ENCODE measurements around the gene RAB8B.
A peak's percentile ranks its signal among the peaks of the same experiment; 100 is the strongest.

The RAB8B gene

DNA sequence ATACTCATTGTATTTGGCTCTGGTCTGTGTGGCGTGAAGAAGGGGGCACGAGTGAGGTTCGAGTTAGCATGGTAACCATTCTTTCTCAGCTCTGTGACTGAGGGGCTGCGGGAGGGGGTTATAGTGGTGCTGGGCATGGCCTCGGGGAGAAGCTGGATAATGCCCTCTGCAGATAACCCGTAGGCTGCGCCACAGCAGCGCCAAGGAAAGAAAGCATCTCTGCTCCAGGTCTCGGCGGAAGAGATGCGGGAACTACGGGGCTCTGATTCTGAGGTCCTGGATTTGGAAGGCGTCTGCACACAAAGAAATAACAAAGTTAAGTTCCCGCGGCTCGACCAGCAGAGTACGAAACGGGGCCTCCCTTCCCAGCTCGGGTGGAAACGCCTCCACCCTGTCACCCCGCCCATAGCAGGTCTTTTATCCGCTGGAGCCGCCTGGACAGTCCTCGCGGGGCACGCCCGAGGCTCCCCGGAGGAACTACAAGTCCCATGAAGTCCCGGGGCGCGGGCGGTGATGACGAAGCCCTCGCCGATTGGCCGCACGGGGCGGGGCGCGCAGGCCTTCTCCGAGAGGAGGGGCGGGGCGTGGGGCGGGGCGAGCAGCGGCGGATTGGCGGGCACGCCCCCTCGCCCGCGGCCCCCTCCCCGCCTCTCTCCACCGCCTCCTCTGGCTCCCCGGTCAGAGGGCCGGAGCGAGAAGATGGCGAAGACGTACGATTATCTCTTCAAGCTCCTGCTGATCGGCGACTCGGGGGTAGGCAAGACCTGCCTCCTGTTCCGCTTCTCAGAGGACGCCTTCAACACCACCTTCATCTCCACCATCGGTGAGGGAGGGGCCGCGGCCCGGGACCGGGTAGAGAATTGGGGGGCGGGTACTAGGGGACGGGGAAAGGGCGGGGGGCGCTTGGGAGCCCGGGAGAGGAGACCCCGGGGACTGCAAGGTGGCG lies at the start of gene RAB8B:
Gene RAB8B, plus strand, starts transcription at position 681 of the 946 bp plus-strand sequence. Its CDS starts 19 bp downstream, at position 700.
- peak; percentile 49 to 85 for DNase-seq

DNA sequence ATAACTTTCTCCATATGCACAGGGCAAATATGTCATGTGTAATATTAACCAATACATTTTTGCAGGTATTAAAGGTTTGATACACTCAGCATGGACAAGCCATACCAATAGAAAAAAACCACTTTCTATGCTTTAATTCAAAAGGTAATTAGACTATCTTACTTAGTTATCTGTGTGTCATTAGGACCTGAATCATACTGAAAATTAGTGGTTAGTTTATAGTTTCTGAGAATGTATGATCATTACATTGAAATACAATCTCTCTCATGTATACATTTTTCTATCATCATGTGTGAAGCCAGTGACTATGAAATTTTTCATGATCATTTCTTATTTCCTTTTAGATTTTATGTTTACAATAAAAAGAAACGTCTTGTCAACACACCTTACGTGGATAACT lies 48.5 kb upstream of the RAB8B start:
- no peak for DNase-seq

DNA sequence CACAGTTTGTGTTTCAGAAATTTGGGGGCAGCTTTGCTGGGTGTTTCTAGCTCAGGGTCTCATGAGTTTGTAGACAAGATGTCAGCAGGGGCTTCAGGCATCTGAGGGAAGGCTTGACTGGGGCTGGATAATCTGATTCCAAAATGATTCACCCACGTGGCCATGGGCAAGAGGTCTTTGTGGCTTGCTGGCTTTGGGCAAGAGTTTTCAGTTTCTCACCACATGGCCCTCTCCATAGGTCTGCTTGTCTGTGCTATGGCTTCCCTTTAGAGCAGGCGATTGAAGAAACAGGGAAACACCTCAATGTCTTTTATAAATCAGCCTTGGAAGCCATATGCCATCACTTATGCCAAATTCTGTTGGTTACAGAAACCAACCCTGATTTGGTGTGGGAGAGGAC lies 44.0 kb upstream of the RAB8B start:
- DNase-seq = no peak

DNA sequence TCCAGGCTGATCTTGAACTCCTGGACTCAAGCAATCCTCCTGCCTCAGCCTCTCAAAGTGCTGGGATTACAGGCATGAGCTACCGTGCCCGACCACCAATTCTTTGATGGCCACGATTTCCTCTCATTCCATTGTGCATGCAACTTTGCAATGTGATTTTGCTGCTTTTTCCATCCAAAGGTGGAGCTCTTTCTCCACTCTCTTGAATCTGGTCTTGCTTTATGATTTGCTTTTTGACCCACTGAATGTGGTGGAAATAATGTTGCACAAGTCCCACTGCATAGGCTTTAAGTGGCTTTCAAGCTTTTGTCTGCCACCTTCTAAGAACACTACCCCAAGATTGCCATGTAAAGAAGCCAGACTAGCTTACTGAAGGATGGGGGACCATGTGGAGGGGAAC lies 42.7 kb upstream of the RAB8B start:
- DNase-seq = no peak

DNA sequence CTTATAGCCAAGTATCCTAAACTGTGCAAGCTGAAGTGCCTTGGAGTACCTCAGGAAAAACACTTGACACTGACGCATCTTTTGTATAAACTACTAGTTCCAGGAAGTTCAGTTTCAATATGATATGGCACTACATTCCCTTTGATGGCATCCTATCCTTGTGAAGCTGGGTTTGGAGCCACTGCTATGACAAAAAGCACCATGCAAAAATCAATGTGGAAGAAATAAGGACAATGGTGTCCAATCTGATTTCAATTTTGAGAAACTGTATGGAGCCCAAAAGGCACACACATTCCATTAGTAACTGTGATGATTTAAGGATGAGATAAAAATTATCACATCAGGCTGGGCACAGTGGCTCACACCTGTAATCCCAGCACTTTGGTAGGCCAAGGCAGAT lies 37.7 kb upstream of the RAB8B start:
- no peak for DNase-seq

DNA sequence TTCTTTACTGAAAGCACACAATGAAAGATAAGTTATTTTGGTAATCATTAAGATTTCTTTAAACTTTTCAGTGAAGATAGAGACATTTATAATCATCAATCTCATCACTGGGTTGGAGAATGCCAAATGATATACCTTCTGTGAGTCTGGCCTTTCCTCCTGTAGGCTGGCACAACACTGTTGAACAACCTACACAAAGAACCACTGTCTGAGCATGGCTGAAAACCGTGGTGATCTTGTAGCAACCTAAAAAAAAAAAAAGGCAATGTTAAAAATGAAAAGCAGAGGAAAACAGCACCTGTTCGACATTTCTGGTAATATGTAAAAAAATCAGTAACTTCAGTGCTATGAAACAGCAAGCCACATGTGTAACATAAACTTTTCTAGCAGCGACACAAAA lies 33.9 kb upstream of the RAB8B start:
- no peak for DNase-seq

DNA sequence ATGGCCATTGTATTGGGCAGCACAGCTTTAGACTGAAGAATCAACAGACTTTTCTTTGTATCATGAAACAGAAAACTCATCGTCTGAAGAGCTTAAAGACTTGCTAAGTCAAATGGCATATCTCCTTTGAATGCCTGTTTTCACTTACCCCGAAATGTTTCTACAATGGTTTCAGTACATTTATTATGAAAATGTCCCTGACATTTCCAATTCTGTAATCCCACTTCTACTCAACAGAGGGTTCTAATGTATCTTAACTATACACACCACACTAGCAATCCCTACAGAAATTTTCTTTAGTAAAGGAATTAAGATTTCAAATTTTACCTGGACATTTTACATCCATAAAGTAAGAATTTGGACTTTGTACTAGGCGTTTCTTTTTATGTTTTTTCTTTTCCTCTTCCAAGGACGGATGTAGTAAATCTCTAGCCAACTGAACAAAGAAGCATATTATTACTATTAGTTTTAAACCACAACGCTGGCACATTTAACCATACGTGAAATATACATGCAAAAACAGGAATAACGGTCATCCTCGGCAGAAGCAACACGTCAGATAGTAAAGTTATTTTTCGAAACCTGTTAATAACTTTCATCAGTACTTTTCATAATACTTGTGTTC lies 33.2 kb upstream of the RAB8B start:
- DNase-seq = no peak

DNA sequence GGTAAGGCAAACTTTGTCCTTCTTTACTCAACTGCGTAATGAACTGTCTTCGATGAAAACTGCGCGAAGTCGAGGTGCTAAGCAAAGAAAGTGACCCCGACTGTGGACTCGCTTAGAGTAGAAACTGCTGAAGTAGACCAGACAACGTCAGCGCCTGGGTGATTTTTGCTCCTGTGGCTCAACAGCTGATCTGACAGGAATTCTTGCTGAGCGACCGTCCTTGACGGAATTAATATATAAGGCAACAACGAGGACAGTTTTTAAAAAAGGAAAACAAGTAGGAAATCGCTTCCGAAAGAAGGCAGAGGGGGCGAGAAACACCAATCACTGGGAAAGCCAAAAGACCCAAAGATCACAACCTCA lies 32.7 kb upstream of the RAB8B start:
- DNase-seq = no peak

DNA sequence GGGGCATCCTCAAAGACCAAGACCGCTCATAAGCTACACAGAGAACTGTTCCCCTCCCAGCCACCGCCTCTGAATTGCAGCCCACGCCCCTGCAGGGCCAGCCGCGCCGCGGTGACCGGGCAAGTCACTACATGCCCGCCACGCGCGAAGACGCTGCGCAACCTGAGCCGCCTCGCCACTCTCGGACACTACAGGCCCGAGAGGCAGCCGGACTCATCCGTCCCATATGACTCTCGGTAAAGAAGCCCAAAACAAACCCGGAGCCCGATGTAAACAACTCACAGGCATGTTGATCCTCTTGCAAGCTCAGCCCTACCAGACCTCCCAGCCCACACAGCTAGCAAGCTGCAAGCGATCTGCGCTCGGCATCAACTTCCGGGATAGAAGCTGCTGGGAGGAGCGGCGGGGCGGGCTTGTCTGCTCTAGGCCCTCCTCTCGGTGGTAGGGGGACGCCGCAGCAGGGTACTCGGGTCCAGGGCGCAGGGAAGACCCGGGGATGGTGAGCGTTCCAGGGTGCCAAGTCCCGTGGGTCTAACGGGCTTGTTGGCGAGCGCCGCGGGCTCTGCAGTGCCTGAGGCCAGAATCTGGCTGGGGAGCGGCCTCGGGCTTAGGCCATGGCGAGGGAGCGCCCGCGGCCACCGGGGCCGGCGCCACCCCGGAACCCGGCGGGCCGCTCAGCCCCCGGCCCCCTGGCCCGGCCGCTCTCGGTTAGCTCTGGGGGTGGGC lies 32.1 kb upstream of the RAB8B start, which contains the start of gene RPS27L:
Gene RPS27L, minus strand, starts transcription at position 360 of the 726 bp plus-strand sequence. Its CDS starts 72 bp downstream, at position 288.
- peak; percentile 46 to 62 for DNase-seq

DNA sequence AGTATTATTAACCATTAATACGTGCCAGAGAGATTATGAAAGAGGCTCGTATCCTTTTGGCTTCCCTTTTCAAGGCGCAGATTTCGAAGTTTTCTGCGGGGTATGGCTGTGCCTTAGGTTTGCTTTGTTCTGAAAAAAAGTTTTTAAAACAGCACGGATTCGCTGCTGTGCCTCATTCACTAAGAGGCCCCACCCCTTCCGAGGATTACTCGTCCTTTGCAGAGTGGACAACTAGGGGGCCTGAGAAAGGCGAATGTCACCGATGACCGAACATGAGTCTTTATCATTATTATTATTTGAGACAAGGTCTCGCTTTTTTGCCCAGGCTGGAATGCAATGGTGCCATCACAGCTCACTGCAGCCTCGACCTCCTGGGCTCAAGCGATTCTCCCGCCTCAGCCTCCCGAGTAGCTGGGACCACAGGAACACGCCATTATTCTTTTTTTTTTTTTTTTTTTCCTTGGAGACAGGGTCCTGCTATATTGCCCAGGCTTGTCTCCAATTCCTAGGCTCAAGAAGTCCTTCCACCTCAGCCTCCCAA lies 31.4 kb upstream of the RAB8B start:
- no peak for DNase-seq

DNA sequence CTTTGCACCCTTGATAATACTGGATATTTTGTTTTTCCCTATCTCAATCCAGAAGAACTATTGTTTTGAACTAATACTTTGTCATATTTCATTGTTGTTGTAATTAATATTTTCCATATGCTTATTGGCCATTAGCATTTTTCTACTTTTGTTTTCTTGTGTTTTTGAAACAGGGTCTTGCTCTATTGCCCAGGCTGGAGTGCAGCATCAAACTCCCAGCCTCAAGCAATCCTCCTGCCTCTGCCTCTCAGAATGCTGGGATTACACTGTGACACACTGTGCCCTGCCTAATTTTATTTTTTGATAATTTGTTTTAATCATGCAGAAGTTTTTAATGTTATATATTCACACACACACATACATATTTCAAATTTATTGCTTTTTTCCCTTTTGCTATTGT lies 28.8 kb upstream of the RAB8B start:
- no peak for DNase-seq

DNA sequence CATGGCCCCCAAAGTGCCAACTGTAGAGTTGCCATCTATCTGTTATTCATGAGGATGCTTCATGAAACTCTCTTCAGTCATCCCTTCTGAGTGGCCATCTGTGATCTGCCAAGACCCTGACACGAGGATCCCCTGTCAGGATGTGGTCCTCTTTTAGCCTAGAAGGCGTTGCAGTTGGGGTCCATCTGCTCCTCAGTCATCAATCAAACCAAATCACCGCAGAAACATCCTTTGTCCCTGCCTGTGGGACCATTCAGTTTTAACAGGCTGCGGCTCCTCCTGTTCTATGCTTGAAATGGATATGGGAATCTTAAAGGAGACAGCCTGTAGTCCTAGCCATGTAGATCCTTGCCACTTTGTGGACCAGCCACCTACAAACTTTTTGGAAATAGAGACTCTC lies 26.2 kb upstream of the RAB8B start:
- DNase-seq = no peak

DNA sequence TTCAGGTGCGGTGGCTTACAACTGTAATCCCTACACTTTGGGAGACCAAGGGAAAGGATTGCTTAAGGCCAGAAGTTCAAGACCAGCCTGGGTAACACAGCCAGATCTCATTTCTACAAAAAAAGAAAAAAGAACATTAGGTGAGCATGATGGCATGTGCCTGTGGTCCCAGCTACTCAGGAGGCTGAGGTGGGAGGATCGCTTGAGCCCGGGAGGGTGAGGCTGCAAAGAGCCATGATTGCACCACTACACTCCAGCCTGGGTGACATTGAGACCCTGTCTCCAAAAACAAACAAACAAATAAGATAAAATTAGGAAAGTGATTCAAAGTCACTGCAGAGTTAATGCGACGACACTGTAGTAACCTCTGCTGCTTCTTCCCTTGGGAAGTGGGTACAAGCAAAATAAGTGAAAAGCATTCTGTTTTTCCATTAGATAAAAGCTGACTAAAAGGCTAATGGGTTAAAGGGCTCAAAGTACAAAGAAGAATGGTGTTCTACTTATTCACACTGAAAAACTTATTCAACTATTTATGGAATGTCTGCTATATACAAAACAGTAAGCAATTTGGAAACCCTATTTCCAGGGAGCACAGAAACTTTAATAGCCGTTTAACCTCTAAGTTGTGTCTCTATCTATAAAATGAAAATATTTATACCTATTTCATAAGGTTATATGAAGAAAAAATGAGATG lies 24.1 kb upstream of the RAB8B start:
- DNase-seq = no peak

DNA sequence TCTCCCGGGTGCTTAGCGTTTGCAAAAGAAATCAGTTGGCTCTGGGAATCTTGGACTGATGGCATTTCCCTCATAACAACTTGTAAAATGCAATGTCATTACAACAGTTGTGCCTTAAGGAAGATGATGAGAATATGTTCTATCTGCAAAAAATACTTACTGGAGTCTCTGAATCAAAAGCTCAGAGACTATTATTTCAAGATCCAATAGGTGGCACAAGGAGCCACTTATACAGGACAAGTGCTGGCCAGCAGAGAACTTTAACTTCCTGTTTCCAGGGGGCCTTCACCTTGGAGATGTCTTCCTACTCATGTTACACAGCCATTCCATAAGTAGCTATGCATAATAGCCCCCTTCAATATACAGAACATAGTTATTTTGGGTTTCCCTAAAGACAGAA lies 23.2 kb upstream of the RAB8B start:
- DNase-seq = no peak

DNA sequence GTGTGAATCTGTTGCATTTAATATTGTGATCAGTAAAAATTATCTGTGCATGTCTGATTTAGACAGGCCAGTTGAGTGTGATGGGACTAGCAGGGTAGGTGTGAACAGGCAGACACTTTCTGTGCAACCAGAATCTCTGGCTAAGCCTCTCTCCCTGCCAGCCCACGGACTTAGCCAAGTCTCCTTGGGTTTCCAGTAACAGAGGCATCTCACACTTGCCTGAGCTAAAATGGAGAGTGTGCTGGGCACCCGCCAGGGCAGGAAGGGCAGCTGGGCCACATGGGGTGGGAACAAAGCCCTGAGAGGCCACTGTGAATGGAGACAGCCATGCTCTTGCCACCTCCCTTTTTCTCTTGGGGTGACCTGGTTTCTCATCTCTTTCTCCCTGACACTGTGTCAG lies 19.6 kb upstream of the RAB8B start:
- no peak for DNase-seq

DNA sequence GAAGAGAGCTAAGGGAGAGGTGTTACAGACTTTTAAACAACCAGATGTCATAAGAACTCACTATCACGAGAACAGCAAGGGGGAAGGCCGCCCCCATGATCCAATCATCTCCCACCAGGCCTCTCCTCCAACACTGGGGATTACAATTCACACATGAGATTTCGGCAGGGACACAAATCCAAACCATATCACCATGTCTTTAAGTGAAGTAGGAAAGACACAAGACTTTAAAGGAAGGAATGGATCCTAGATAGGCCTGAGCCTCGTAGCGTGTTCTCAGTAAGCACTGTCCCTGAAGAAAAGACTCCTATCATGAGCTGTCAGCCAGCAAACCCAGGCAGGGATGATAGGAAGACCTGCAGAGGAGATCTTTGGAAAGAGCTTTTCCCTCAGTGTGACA lies 17.0 kb upstream of the RAB8B start:
- DNase-seq = no peak

DNA sequence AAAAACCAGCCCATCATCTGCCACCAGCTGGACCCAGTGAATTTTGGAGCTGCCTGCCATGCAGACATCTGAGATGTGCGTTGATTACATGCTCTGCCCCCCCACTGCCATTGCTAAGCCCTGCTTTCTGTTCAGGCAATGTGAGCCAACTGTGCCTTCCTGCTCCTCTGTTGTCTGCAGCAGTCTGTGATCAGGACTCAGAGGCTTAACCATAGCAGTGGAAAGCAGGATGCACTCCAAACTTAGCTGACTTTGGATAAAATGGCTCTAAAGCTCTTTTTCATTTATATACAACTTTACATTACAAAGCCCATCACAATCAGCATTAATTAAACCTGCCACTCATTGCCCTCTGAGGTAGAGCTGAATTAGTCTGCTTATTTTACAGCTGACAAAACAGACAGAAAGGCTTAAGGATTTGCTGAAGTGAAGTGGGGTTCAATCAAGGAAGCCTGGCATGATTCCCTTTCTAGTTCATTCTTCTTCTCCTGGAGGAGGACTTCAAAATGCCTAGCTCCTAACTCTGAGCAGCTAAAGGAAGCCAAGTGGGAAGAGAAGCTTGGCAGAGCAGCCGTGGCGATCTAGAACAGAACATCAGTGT lies 16.5 kb upstream of the RAB8B start:
- no peak for DNase-seq

DNA sequence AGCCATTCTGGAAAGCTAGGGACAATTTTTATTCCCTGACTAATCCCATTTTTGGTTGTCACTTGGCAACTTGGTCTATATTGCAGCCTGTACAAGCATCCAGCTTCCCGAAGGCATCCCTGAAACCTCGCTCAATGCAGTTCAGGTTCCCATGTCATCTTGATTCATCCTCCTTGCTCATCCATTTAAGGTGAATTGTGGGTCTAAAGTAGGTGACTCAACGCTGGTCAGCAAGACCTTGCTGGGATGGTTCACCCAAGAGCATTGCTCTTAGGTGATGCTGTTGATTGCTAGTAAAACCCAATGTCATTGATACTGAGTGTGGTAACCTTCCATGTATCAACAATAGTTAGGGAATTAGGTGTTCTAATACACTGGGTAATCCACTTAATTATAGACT lies 13.1 kb upstream of the RAB8B start:
- no peak for DNase-seq

DNA sequence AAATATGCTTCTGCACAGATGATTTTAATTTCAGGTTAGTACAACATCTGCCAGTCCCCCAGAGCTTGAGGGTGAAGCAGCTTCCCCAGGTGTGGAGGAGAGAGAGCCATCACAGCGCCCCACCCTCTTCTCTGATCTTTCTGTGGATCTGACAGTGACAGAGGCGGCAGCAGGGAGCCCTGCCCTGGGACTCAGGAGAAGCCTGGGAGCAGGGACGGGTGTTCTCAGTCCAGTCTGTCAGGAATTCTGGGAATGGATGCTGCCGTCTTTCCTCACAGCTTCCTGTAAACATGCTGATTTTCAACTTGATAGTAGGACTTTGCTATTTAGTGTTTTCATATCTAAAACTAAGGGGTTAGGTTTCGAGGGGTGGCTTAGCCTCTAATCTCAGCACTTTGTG lies 11.4 kb upstream of the RAB8B start:
- DNase-seq = no peak

DNA sequence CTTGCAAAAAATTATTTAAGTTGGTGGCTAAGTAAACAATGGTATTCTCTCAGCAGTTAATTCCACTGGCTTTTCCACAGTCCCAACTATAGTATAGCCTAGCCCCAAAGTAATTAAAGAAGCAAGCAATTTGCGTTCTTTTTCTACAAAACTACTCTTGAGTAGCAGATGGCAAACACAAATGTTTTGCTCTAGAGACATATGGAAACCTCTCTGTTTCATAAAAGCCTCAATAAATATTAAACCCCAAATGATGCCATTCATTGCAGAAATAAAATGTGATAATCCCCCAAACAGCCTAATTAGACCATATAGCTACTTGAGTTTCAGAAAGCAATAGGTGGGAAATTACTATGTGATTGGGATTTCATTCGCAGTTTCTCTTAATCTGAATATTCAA lies 8.7 kb upstream of the RAB8B start:
- no peak for DNase-seq

DNA sequence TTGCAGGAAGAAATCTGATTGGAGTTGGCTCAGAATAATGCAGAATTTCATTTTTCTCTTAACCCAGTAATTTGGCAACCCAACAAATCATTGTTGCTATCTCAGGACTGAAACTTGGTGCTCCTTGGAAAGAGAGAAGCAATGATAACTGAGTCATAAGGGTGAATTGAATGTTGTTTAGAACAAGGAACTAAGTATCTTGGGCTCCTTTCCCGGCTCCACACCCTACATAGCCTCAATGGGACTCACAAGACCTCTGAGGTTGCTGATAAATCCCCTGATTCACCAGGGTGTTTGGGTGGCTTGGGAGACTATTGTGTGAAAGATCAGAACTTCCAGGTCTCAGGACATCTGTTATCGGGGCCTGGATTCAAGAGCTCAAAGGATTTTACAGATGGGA lies 7.8 kb upstream of the RAB8B start:
- DNase-seq = no peak

DNA sequence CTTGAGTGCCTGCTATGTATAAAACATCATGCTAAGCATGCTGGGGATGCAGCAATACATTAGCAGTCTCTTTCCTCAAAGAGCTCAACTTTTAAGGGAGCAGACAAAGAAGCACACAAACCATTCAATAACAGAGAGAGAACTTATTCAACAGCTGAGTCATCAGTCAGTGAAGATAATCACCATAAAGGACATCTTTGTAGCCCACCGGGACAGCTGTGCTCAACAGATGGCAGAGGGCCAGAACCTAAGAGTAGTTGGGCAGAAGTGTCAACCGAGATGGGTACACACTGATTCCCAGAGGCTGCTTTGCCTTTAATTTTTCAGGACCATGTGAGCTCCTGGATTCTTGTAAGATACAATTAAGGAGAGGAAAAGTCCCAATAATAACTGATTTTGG lies 4.2 kb upstream of the RAB8B start:
- DNase-seq = no peak
